Endodermal cell (in vitro differentiated cells): ENCODE data around the gene SGF29. TPM values are rescaled to one million over a fixed set of nuclear protein-coding genes. Genes with fewer than 3 reads are reported as not detected.
"Not testable (repeated sequence)": the region's sequence is repeated elsewhere in the genome, so short reads cannot be mapped to it uniquely, and the experiment has no call there.

Experiments used
- DNase-seq: peaks from one replicate; pipeline ENCODE4 v3.0.0-alpha.2; 2017
- H3K27ac ChIP-seq: 2 replicates; pipeline ENCODE4 v1.5.1; 2013; ENCODE audit warnings: mild to moderate bottlenecking, low read depth, low read length, moderate library complexity
- H3K27me3 ChIP-seq: 2 replicates; pipeline ENCODE4 v1.6.1; 2013; ENCODE audit warnings: mild to moderate bottlenecking, low read length, moderate library complexity; ENCODE audit not compliant: insufficient read depth, control insufficient read depth, poor library complexity, severe bottlenecking
- H3K36me3 ChIP-seq: 2 replicates; pipeline ENCODE4 v1.7.0; 2013; ENCODE audit warnings: mild to moderate bottlenecking, low read length, moderate library complexity; ENCODE audit not compliant: control insufficient read depth, insufficient read depth
- H3K4me1 ChIP-seq: one replicate; pipeline ENCODE4 v1.7.0; 2013; ENCODE audit warnings: low read length; ENCODE audit not compliant: control insufficient read depth, insufficient read depth
- H3K4me3 ChIP-seq: 2 replicates; pipeline ENCODE4 v1.5.1; 2013; ENCODE audit warnings: mild to moderate bottlenecking, low read length, moderate library complexity
- H3K9ac ChIP-seq: 2 replicates; pipeline ENCODE4 v1.6.1; 2013; ENCODE audit warnings: mild to moderate bottlenecking, low read length, moderate library complexity; ENCODE audit not compliant: poor library complexity, severe bottlenecking; ENCODE audit errors: extremely low read depth
- H3K9me3 ChIP-seq: 2 replicates; pipeline ENCODE4 v1.6.1; 2013; ENCODE audit warnings: mild to moderate bottlenecking, low read length, moderate library complexity; ENCODE audit not compliant: control insufficient read depth
- H3K27ac Mint-ChIP-seq: 2 replicates; pipeline ENCODE4 v1.8.0; 2020; ENCODE audit warnings: mixed read lengths
- H3K27me3 Mint-ChIP-seq: 2 replicates; pipeline ENCODE4 v1.8.0; 2021; ENCODE audit warnings: mild to moderate bottlenecking, mixed read lengths; ENCODE audit not compliant: insufficient read depth
- H3K36me3 Mint-ChIP-seq: 2 replicates; pipeline ENCODE4 v1.8.0; 2020; ENCODE audit warnings: low read depth, mixed read lengths
- H3K4me1 Mint-ChIP-seq: 2 replicates; pipeline ENCODE4 v1.8.0; 2020; ENCODE audit warnings: mixed read lengths
- H3K4me3 Mint-ChIP-seq: 2 replicates; pipeline ENCODE4 v1.8.0; 2020; ENCODE audit warnings: mild to moderate bottlenecking, moderate library complexity, mixed read lengths
- H3K9me3 Mint-ChIP-seq: 2 replicates; pipeline ENCODE4 v1.8.0; 2020; ENCODE audit warnings: mild to moderate bottlenecking, mixed read lengths
- CTCF ChIP-seq: fragments of 200-600 bp; sonication (generic); conservative IDR thresholded peaks from 2 replicates; pipeline ENCODE4 v1.5.0; 2021; ENCODE audit warnings: antibody characterized with exemption, mild to moderate bottlenecking
- WGBS, 2 experiments: methylation state at CpG; one replicate each; pipeline versions ENCODE4 v1.1.5 to v1.1.7; 2013; ENCODE audit warnings: missing lambda C conversion rate in 2 of 2, mixed read lengths in 1 of 2; ENCODE audit not compliant: insufficient coverage in 1 of 2, insufficient read length in 1 of 2; 5-methylcytosine and 5-hydroxymethylcytosine counted together
- total RNA-seq, 2 donors: library from RNA; stranded (reverse); fragmentation: NEBNext Ultra II Directional in 1 of 2; extraction: Animal tissue kit (Norgen Biotek cat#: 25700) in 1 of 2; gene quantifications; 2 replicates in 1 of 2; 3 replicates in 1 of 2; pipeline ENCODE4 v1.2.1, GENCODE V29; 2021

SGF29 gene
- total RNA-seq, 2 donors from 2014 or later, result 16.5 to 18.9 TPM

- Mint-ChIP-seq H3K4me3 (no peak overlapping the region), H3K9me3 (no peaks in the 10 kb centered on the region), H3K27ac (no peak overlapping the region), H3K36me3 (no peaks in the 10 kb centered on the region), H3K27me3 (no peaks in the 10 kb centered on the region), H3K4me1 (no peaks in the 10 kb centered on the region)
- 92 to 95% methylated on average over 4 to 7 of the region's 7 CpGs for WGBS, 2 experiments
- Histone ChIP-seq H3K9me3 (no peaks in the 10 kb centered on the region), H3K36me3 (no peaks in the 10 kb centered on the region), H3K9ac (no peak overlapping the region), H3K27ac (no peak overlapping the region), H3K27me3 (no peaks in the 10 kb centered on the region), H3K4me3 (no peak overlapping the region), H3K4me1 (no peaks in the 10 kb centered on the region)
- TF ChIP-seq CTCF, result no peak
- no peak for DNase-seq
These were observed 11.1 kb upstream of the SGF29 start for GRCh38 chr16:28542646-28543045.

DNA sequence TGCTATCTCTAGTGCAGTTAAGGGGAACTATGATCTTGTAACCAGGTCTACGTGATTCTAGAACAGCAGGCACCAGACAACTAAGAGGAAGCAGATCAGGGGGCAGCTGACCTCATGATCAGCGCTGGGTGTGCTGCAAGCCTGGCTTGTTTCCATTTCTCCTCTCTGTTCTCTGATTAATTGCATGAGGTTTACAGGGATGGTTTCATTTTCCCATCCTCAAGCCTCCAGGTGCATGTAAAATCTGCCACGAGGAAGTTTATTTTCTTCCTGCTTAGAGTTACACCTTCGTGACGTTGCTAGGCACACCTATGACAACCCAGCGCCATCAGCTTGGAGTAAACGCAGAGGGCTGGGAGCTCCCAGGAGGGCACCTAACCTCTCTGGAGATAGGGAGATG, 10.6 kb upstream of the SGF29 start:
- Mint-ChIP-seq H3K9me3 (no peaks in the 10 kb centered on the region), H3K27me3 (no peaks in the 10 kb centered on the region), H3K27ac (no peak overlapping the region), H3K36me3 (no peaks in the 10 kb centered on the region), H3K4me1 (no peaks in the 10 kb centered on the region), H3K4me3 (no peak overlapping the region)
- Histone ChIP-seq H3K36me3 (no peaks in the 10 kb centered on the region), H3K9me3 (no peaks in the 10 kb centered on the region), H3K4me1 (no peaks in the 10 kb centered on the region), H3K27me3 (no peaks in the 10 kb centered on the region), H3K9ac (no peak overlapping the region), H3K4me3 (no peak overlapping the region), H3K27ac (no peak overlapping the region)
- no peak for DNase-seq
- 95 to 99% methylated on average over 5 to 7 of the region's 7 CpGs for WGBS, 2 experiments
- TF ChIP-seq CTCF, result no peak

DNA sequence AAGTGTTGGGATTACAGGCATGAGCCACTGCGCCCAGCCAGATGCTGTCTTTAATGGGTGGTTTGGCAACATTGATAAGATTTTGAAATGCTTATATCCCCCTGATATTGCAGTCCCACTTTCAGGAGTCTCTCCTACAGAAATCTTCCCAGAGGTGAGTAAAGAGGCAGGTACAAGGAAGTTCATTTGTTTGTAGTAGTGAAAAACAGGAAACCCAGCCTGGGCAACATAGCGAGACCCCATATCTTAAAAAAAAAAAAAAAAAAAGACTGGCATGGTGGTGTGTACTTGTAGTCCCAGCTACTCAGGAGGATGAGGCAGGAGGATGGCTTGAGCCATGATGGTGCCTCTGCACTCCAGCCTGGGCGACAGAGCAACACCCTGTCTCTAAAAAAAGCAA, 8.7 kb upstream of the SGF29 start:
- Mint-ChIP-seq H3K4me1 (no peaks in the 10 kb centered on the region), H3K36me3 (no peaks in the 10 kb centered on the region), H3K27me3 (no peaks in the 10 kb centered on the region), H3K4me3 (no peak overlapping the region), H3K9me3 (no peaks in the 10 kb centered on the region), H3K27ac (no peak overlapping the region)
- Histone ChIP-seq H3K36me3 (no peaks in the 10 kb centered on the region), H3K4me3 (no peak overlapping the region), H3K27me3 (no peaks in the 10 kb centered on the region), H3K9ac (no peak overlapping the region), H3K9me3 (no peaks in the 10 kb centered on the region), H3K4me1 (no peaks in the 10 kb centered on the region), H3K27ac (no peak overlapping the region)
- WGBS, 2 experiments, result 94 to 100% methylated on average over 2 to 3 of the region's 3 CpGs
- no peak for TF ChIP-seq CTCF
- DNase-seq, result no peak

- not testable (repeated sequence) for H3K27me3 ChIP-seq, DNase-seq, H3K36me3 ChIP-seq, H3K4me1 ChIP-seq, H3K4me3 ChIP-seq, H3K9me3 Mint-ChIP-seq, H3K27me3 Mint-ChIP-seq, H3K27ac ChIP-seq, H3K9ac ChIP-seq, H3K36me3 Mint-ChIP-seq, H3K27ac Mint-ChIP-seq, H3K9me3 ChIP-seq, H3K4me3 Mint-ChIP-seq, H3K4me1 Mint-ChIP-seq
- 86 to 97% methylated on average over 4 to 6 of the region's 7 CpGs for WGBS, 2 experiments
These were observed 7.8 kb upstream of the SGF29 start for GRCh38 chr16:28545964-28546363.
